HFF-Myc (cell line): ENCODE results near the gene WDR70.

Experiments
- DNase-seq: peaks from one replicate; pipeline ENCODE4 v3.0.0-alpha.2; 2011; ENCODE audit warnings: low read depth; ENCODE audit errors: extremely low read depth
- H3K4me3 ChIP-seq: replicated peaks from 2 replicates; pipeline ENCODE4 v1.5.1; 2011; ENCODE audit warnings: low read depth, mild to moderate bottlenecking, control low read depth, low read length
- CTCF ChIP-seq: IDR thresholded peaks from 2 replicates; pipeline ENCODE4 v1.5.1; 2012; ENCODE audit warnings: mild to moderate bottlenecking, low read depth, low read length, control low read depth; ENCODE audit errors: missing control alignments

Gene WDR70

GRCh38 chr5:37492778-37493555 is 113.8 kb downstream of the WDR70 start:
- no peak for TF ChIP-seq CTCF
- H3K4me3 ChIP-seq = no peak overlapping the region
- DNase-seq = no peak

GRCh38 chr5:37494756-37495155 is 115.6 kb downstream of the WDR70 start:
- H3K4me3 ChIP-seq = no peak overlapping the region
- no peak for TF ChIP-seq CTCF
- no peak for DNase-seq

GRCh38 chr5:37495210-37495609 is 116.1 kb downstream of the WDR70 start:
- peak; percentile 4 for TF ChIP-seq CTCF
- H3K4me3 ChIP-seq = no peak overlapping the region
- DNase-seq = no peak

- TF ChIP-seq CTCF = no peak
- DNase-seq = peak; percentile 19
- H3K4me3 ChIP-seq = no peak overlapping the region
Observed at GRCh38 chr5:37495668-37496347, 116.7 kb downstream of the WDR70 start.

- no peak for DNase-seq
- no peak overlapping the region for H3K4me3 ChIP-seq
- TF ChIP-seq CTCF = no peak
Observed at GRCh38 chr5:37496902-37497445, 117.9 kb downstream of the WDR70 start.

GRCh38 chr5:37501152-37501551 is 122.0 kb downstream of the WDR70 start:
- DNase-seq = no peak
- no peak for TF ChIP-seq CTCF
- H3K4me3 ChIP-seq = no peak overlapping the region
